ENCODE measurements around the gene FBXW12. TPM values are rescaled to one million over a fixed set of nuclear protein-coding genes. Genes with fewer than 3 reads are reported as not detected.

Gene FBXW12
- total RNA-seq, 4 donors from 2014 or later, result not detected

GRCh38 chr3:48367201-48367600 is 4.8 kb upstream of the FBXW12 start:
- peak; percentile 80 to 81 for DNase-seq
- intact Hi-C loops (cut with DNase I), result no loop called here
- no peak for TF ChIP-seq POLR2A (IDR thresholded peaks at IDR 0.05)
- TF ChIP-seq CTCF (IDR thresholded peaks at IDR 0.05), result no peak

GRCh38 chr3:48369693-48370332 is 2.2 kb upstream of the FBXW12 start:
- H3K9me3 ChIP-seq, result no peaks in the 10 kb centered on the region
- TF ChIP-seq CTCF (IDR thresholded peaks at IDR 0.05) (no peak), POLR2A (IDR thresholded peaks at IDR 0.05) (no peak)
- H3K27me3 ChIP-seq, result no peaks in the 10 kb centered on the region
- H3K36me3 ChIP-seq, result no peaks in the 10 kb centered on the region
- WGBS, 2 donors, result 51 to 66% methylated on average over 7 of the region's 7 CpGs
- peak overlapping the region; percentile 38 to 62 (median 48) for H3K27ac ChIP-seq
- peak; percentile 64 to 68 for DNase-seq
- no peak overlapping the region for H3K4me3 ChIP-seq (replicated peaks in 1 of 3)
- H3K4me1 ChIP-seq, result peaks cover 12 to 21% of the 10 kb centered on the region in 2 donors
- intact Hi-C loops (cut with DNase I), result no loop called here

More at GRCh38 chr3:48367201-48367600, 4.8 kb upstream of the FBXW12 start:
- Histone ChIP-seq H3K4me3 (replicated peaks in 1 of 3) (no peak overlapping the region), H3K4me1 (peaks cover 12 to 21% of the 10 kb centered on the region in 2 donors), H3K36me3 (no peaks in the 10 kb centered on the region), H3K27me3 (no peaks in the 10 kb centered on the region), H3K27ac (no peak overlapping the region), H3K9me3 (no peaks in the 10 kb centered on the region)

GRCh38 chr3:48370333-48370713 is 1.7 kb upstream of the FBXW12 start:
- peaks cover 12 to 21% of the 10 kb centered on the region in 2 donors for H3K4me1 ChIP-seq
- TF ChIP-seq POLR2A (IDR thresholded peaks at IDR 0.05), result no peak
- TF ChIP-seq CTCF (IDR thresholded peaks at IDR 0.05), result no peak
- no peaks in the 10 kb centered on the region for H3K9me3 ChIP-seq
- H3K27me3 ChIP-seq, result no peaks in the 10 kb centered on the region
- intact Hi-C loops (cut with DNase I), result no loop called here
- no peaks in the 10 kb centered on the region for H3K36me3 ChIP-seq
- no peak overlapping the region for H3K4me3 ChIP-seq (replicated peaks in 1 of 3)
- H3K27ac ChIP-seq, result peak overlapping the region; percentile 38 to 62 (median 48)
- WGBS, 2 donors, result 84 to 87% methylated on average over 7 of the region's 7 CpGs
- DNase-seq, result no peak

GRCh38 chr3:48372377-48372770 is 355 bp downstream of the FBXW12 start:
- no peaks in the 10 kb centered on the region for H3K27me3 ChIP-seq
- WGBS, 2 donors, result 72 to 88% methylated on average over 6 to 7 of the region's 7 CpGs
- intact Hi-C loops (cut with DNase I), result no loop called here
- no peak for TF ChIP-seq CTCF (IDR thresholded peaks at IDR 0.05)
- no peak for TF ChIP-seq POLR2A (IDR thresholded peaks at IDR 0.05)
- H3K9me3 ChIP-seq, result no peaks in the 10 kb centered on the region
- no peak overlapping the region for H3K4me3 ChIP-seq (replicated peaks in 1 of 3)
- no peaks in the 10 kb centered on the region for H3K36me3 ChIP-seq
- peaks cover 10 to 19% of the 10 kb centered on the region in 2 donors for H3K4me1 ChIP-seq
- no peak overlapping the region for H3K27ac ChIP-seq
- no peak for DNase-seq

GRCh38 chr3:48372862-48373435 is 930 bp downstream of the FBXW12 start:
- Histone ChIP-seq H3K27ac (no peak overlapping the region), H3K36me3 (no peaks in the 10 kb centered on the region), H3K27me3 (no peaks in the 10 kb centered on the region), H3K4me1 (peaks cover 7 to 15% of the 10 kb centered on the region in 2 donors), H3K4me3 (replicated peaks in 1 of 3) (no peak overlapping the region), H3K9me3 (no peaks in the 10 kb centered on the region)
- WGBS, 2 donors, result 75 to 77% methylated on average over 5 of the region's 5 CpGs
- DNase-seq, result no peak
- intact Hi-C loops (cut with DNase I), result no loop called here
- TF ChIP-seq CTCF (IDR thresholded peaks at IDR 0.05), result no peak
- TF ChIP-seq POLR2A (IDR thresholded peaks at IDR 0.05), result no peak
